Measurements from ENCODE around the gene STRIP2. TPM values are rescaled to one million over a fixed set of nuclear protein-coding genes. Genes with fewer than 3 reads are reported as not detected.
A peak's percentile ranks its signal among the peaks of the same experiment; 100 is the strongest.
"Not testable (repeated sequence)": the region's sequence is repeated elsewhere in the genome, so short reads cannot be mapped to it uniquely, and the experiment has no call there.

Gene STRIP2
- total RNA-seq, 4 donors from 2014 or later = 0.28 to 6.5 (median 0.50) TPM; not detected in 1

GRCh38 chr7:129530795-129531391 lies 96.7 kb downstream of the STRIP2 start:
- TF ChIP-seq CTCF (IDR thresholded peaks at IDR 0.05) = no peak
- ATAC-seq (ENCODE audit: low FRiP score) (peak; percentile 36), DNase-seq (ENCODE audit: low spot score) (no peak)

GRCh38 chr7:129531721-129532120 lies 97.5 kb downstream of the STRIP2 start:
- TF ChIP-seq CTCF (IDR thresholded peaks at IDR 0.05) = no peak
- no peak for ATAC-seq (ENCODE audit: low FRiP score)
- DNase-seq (ENCODE audit: low spot score) = no peak

- TF ChIP-seq CTCF (IDR thresholded peaks at IDR 0.05) = no peak
- DNase-seq (ENCODE audit: low spot score) (no peak), ATAC-seq (ENCODE audit: low FRiP score) (no peak)
Measured at GRCh38 chr7:129532375-129532774, 98.1 kb downstream of the STRIP2 start.

- not testable (repeated sequence) for DNase-seq (ENCODE audit: low spot score); ATAC-seq (ENCODE audit: low FRiP score)
Measured at GRCh38 chr7:129534558-129535274, 100.5 kb downstream of the STRIP2 start.

- DNase-seq (ENCODE audit: low spot score) (no peak), ATAC-seq (ENCODE audit: low FRiP score) (no peak)
- TF ChIP-seq CTCF (IDR thresholded peaks at IDR 0.05) = no peak
Measured at GRCh38 chr7:129535896-129536295, 101.7 kb downstream of the STRIP2 start.

- TF ChIP-seq CTCF (IDR thresholded peaks at IDR 0.05) = no peak
- ATAC-seq (ENCODE audit: low FRiP score) = no peak
- no peak for DNase-seq (ENCODE audit: low spot score)
Measured at GRCh38 chr7:129536323-129536722, 102.1 kb downstream of the STRIP2 start.

Small RNAs within 50 kb of the gene (small RNA-seq; reads per million reads assigned to genes)
- gene AC009244.1 = not detected
- not detected for gene RNU1-72P
- not detected for gene SNRPGP3

Other genes starting within 250 kb of the STRIP2 start
- gene SMO, start 245.8 kb upstream of the STRIP2 start, total RNA-seq = 1 to 10 TPM; 3.1 to 7.7 (median 4.9) TPM
- gene AHCYL2, start 209.4 kb upstream of the STRIP2 start, total RNA-seq = 10 to 100 TPM; 10.9 to 19.4 (median 14.6) TPM
- under 1 TPM in 1 of 4 donors, not detected in 3; 0.69 TPM for gene SMKR1, start 68.1 kb downstream of the STRIP2 start, total RNA-seq
- 10 to 100 TPM; 11.7 to 32.3 (median 16.6) TPM for gene NRF1, start 177.3 kb downstream of the STRIP2 start, total RNA-seq

Data from omental fat pad (tissue), 4 donors.